Liver (tissue), 9 donors: ENCODE results near the gene PPP2R5C. TPM values are rescaled to one million over a fixed set of nuclear protein-coding genes. Genes with fewer than 3 reads are reported as not detected.

ENCODE experiments used
- DNase-seq: peaks from one replicate; pipeline ENCODE4 v3.0.0-alpha.2; 2017; ENCODE audit warnings: low spot score
- H3K27ac ChIP-seq, 2 donors: one replicate each; pipeline ENCODE4 v1.7.0; 2013; ENCODE audit warnings: inconsistent platforms in 2 of 2, low read length in 2 of 2, control low read depth in 1 of 2, low read depth in 1 of 2, mild to moderate bottlenecking in 1 of 2
- H3K27me3 ChIP-seq, 4 donors: one replicate each; pipeline versions ENCODE4 v1.6.1 to v1.7.0; 2013; ENCODE audit warnings: low read length in 3 of 4, inconsistent platforms in 1 of 4, mild to moderate bottlenecking in 1 of 4, moderate library complexity in 1 of 4; ENCODE audit not compliant: control insufficient read depth in 4 of 4, insufficient read depth in 4 of 4
- H3K36me3 ChIP-seq, 4 donors: one replicate each; pipeline versions ENCODE4 v1.6.1 to v1.7.0; 2013; ENCODE audit warnings: low read length in 3 of 4, mild to moderate bottlenecking in 3 of 4, low read depth in 1 of 4, moderate library complexity in 1 of 4; ENCODE audit not compliant: control insufficient read depth in 4 of 4, insufficient read depth in 3 of 4
- H3K4me1 ChIP-seq, 4 donors: one replicate each; pipeline versions ENCODE4 v1.6.1 to v1.7.0; 2013; ENCODE audit warnings: low read length in 3 of 4, mild to moderate bottlenecking in 3 of 4, moderate library complexity in 1 of 4; ENCODE audit not compliant: control insufficient read depth in 4 of 4, insufficient read depth in 4 of 4
- H3K4me3 ChIP-seq, 3 donors: one replicate each; pipeline versions ENCODE4 v1.6.1 to v1.7.0; 2013; ENCODE audit warnings: low read length in 3 of 3, control low read depth in 1 of 3, low read depth in 1 of 3, mild to moderate bottlenecking in 1 of 3
- H3K9ac ChIP-seq, 2 donors: one replicate each; pipeline ENCODE4 v1.7.0; 2013; ENCODE audit warnings: low read length in 2 of 2, mild to moderate bottlenecking in 2 of 2, moderate library complexity in 2 of 2, control low read depth in 1 of 2, low read depth in 1 of 2
- H3K9me3 ChIP-seq, 4 donors: one replicate each; pipeline versions ENCODE4 v1.6.1 to v1.7.0; 2013; ENCODE audit warnings: low read length in 3 of 4; ENCODE audit not compliant: control insufficient read depth in 4 of 4
- ATF3 ChIP-seq: IDR thresholded peaks from 2 replicates; pipeline ENCODE4 v1.6.1; 2016; ENCODE audit warnings: antibody characterized with exemption
- CTCF ChIP-seq: fragments of 150-350 bp; IDR thresholded peaks from 2 replicates; pipeline ENCODE4 v1.5.1; 2017; ENCODE audit warnings: improper control_type of control experiment, low read depth, low read length; ENCODE audit not compliant: missing input control
- EGR1 ChIP-seq, 2 donors: IDR thresholded peaks; 2 replicates each; pipeline ENCODE4 v1.6.1; 2016 to 2018; ENCODE audit warnings: antibody characterized with exemption in 2 of 2, low read depth in 2 of 2
- GABPA ChIP-seq, 2 donors: IDR thresholded peaks in 1 of 2; conservative IDR thresholded peaks in 1 of 2; 2 replicates each; pipeline ENCODE4 v1.6.1; 2016; ENCODE audit warnings: antibody characterized with exemption in 2 of 2, mild to moderate bottlenecking in 1 of 2, moderate library complexity in 1 of 2
- HNF4G ChIP-seq: IDR thresholded peaks from 2 replicates; pipeline ENCODE4 v1.6.1; 2016; ENCODE audit warnings: antibody characterized with exemption
- JUND ChIP-seq, 2 donors: IDR thresholded peaks; 2 replicates each; pipeline ENCODE4 v1.6.1; 2016; ENCODE audit warnings: antibody characterized with exemption in 2 of 2
- MAX ChIP-seq: IDR thresholded peaks from 2 replicates; pipeline ENCODE4 v1.6.1; 2016; ENCODE audit warnings: antibody characterized with exemption
- NR2F2 ChIP-seq: IDR thresholded peaks from 2 replicates; pipeline ENCODE4 v1.6.1; 2016; ENCODE audit warnings: antibody characterized with exemption
- RAD21 ChIP-seq, 2 donors: IDR thresholded peaks; 2 replicates each; pipeline ENCODE4 v1.6.1; 2016; ENCODE audit warnings: antibody characterized with exemption in 2 of 2, mild to moderate bottlenecking in 2 of 2
- REST ChIP-seq: IDR thresholded peaks from 2 replicates; pipeline ENCODE4 v1.6.1; 2016; ENCODE audit warnings: antibody characterized with exemption, mild to moderate bottlenecking
- SP1 ChIP-seq: IDR thresholded peaks from 2 replicates; pipeline ENCODE4 v1.6.1; 2018; ENCODE audit warnings: antibody characterized with exemption, mild to moderate bottlenecking
- TAF1 ChIP-seq: conservative IDR thresholded peaks from 2 replicates; pipeline ENCODE4 v1.6.1; 2016; ENCODE audit warnings: antibody characterized with exemption, mild to moderate bottlenecking
- YY1 ChIP-seq: IDR thresholded peaks from 2 replicates; pipeline ENCODE4 v1.6.1; 2016; ENCODE audit warnings: antibody characterized with exemption, mild to moderate bottlenecking
- WGBS: extraction: QIAGEN DNeasy Blood & Tissue Kit; methylation state at CpG from one replicate; pipeline ENCODE4 v1.1.7; 2013; 5-methylcytosine and 5-hydroxymethylcytosine counted together
- polyA plus RNA-seq, 2 donors: library from polyadenylated mRNA; stranded (reverse) in 1 of 2; unstranded in 1 of 2; fragments of 200-250 nt in 1 of 2; fragments of >200 nt in 1 of 2; fragmentation: Nextera tagmentation in 1 of 2; extraction: Ambion mirVana in 1 of 2; gene quantifications; one replicate each; pipeline versions ENCODE4 v1.2.1 to v1.2.3, GENCODE V29; 2013 to 2015
- total RNA-seq, 2 donors: library from RNA; depleted of rRNA; stranded (reverse); fragments of >200 nt; gene quantifications; one replicate each; pipeline ENCODE4 v1.2.3, GENCODE V29; 2014
- donor health status: healthy.
- donor health status: healthy.
- donor health status: healthy.
- donor health status: healthy.
- donor health status: healthy.

The PPP2R5C gene
- total and polyA plus RNA-seq, 4 donors: 33.5 to 52.3 (median 43.9) TPM

- Histone ChIP-seq H3K4me3 (no peak overlapping the region), H3K36me3 (peaks cover 2 to 21% (median 10%) of the 10 kb centered on the region in 4 donors), H3K4me1 (no peaks in the 10 kb centered on the region), H3K9me3 (no peaks in the 10 kb centered on the region), H3K27me3 (no peaks in the 10 kb centered on the region), H3K9ac (no peak overlapping the region), H3K27ac (no peak overlapping the region)
- 89% methylated on average over 4 of the region's 4 CpGs for WGBS
- no peak for DNase-seq
- TF ChIP-seq NR2F2 (no peak), EGR1 (IDR thresholded peaks at IDR 0.05; ENCODE audit: low read depth in 2 of 2) (no peak), HNF4G (no peak), GABPA (IDR thresholded peaks at IDR 0.05 in 1 of 2, conservative IDR thresholded peaks at IDR 0.05 in 1 of 2) (no peak), TAF1 (no peak), JUND (IDR thresholded peaks at IDR 0.05) (no peak), RAD21 (IDR thresholded peaks at IDR 0.05) (no peak), REST (no peak), MAX (no peak)
These were observed 158.8 kb downstream of the PPP2R5C start for GRCh38 chr14:101920271-101920670.

- Histone ChIP-seq H3K4me3 (no peak overlapping the region), H3K9ac (no peak overlapping the region), H3K36me3 (peaks cover 2 to 22% (median 11%) of the 10 kb centered on the region in 4 donors), H3K27me3 (no peaks in the 10 kb centered on the region), H3K9me3 (no peaks in the 10 kb centered on the region), H3K27ac (no peak overlapping the region), H3K4me1 (no peaks in the 10 kb centered on the region)
- no peak for DNase-seq
- WGBS: 89% methylated on average over 7 of the region's 7 CpGs
- TF ChIP-seq TAF1 (no peak), NR2F2 (no peak), SP1 (no peak), YY1 (no peak), ATF3 (no peak), MAX (no peak), CTCF (no peak)
These were observed 161.4 kb downstream of the PPP2R5C start for GRCh38 chr14:101922866-101923265.
